ENCODE data around the gene PRSS53. TPM values are rescaled to one million over a fixed set of nuclear protein-coding genes. Genes with fewer than 3 reads are reported as not detected.
A peak's percentile ranks its signal among the peaks of the same experiment; 100 is the strongest.

Gene PRSS53
- total RNA-seq, 1 donor from 2014 or later = 20.4 TPM

- Mint-ChIP-seq H3K36me3 (ENCODE audit: unreplicated experiment) (no peaks in the 10 kb centered on the region), H3K4me3 (ENCODE audit: unreplicated experiment) (peak overlapping the region; percentile 90), H3K27me3 (ENCODE audit: unreplicated experiment) (peaks cover 9% of the 10 kb centered on the region), H3K4me1 (ENCODE audit: low read depth, unreplicated experiment) (peaks cover 8% of the 10 kb centered on the region), H3K9me3 (ENCODE audit: unreplicated experiment) (peaks cover 7% of the 10 kb centered on the region), H3K27ac (ENCODE audit: unreplicated experiment) (peak overlapping the region; percentile 33)
- TF ChIP-seq, protein P1, sequence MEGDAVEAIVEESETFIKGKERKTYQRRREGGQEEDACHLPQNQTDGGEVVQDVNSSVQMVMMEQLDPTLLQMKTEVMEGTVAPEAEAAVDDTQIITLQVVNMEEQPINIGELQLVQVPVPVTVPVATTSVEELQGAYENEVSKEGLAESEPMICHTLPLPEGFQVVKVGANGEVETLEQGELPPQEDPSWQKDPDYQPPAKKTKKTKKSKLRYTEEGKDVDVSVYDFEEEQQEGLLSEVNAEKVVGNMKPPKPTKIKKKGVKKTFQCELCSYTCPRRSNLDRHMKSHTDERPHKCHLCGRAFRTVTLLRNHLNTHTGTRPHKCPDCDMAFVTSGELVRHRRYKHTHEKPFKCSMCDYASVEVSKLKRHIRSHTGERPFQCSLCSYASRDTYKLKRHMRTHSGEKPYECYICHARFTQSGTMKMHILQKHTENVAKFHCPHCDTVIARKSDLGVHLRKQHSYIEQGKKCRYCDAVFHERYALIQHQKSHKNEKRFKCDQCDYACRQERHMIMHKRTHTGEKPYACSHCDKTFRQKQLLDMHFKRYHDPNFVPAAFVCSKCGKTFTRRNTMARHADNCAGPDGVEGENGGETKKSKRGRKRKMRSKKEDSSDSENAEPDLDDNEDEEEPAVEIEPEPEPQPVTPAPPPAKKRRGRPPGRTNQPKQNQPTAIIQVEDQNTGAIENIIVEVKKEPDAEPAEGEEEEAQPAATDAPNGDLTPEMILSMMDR (IDR thresholded peaks at IDR 0.05; ENCODE audit: partially characterized antibody, unreplicated experiment) = no peak
- DNase-seq = peak; percentile 91
These were observed 54.8 kb downstream of the PRSS53 start for GRCh38 chr16:31033709-31034492.

Other genes with a start within 250 kb of the PRSS53 start
- gene BCL7C, start 194.9 kb downstream of the PRSS53 start, total RNA-seq (ENCODE audit: unreplicated experiment) = 24.0 TPM
- 1.7 TPM for gene CTF1, start 192.3 kb downstream of the PRSS53 start, total RNA-seq (ENCODE audit: unreplicated experiment)
- 76.8 TPM for gene FBXL19, start 165.4 kb downstream of the PRSS53 start, total RNA-seq (ENCODE audit: unreplicated experiment)
- 5.1 TPM for gene ORAI3, start 139.9 kb downstream of the PRSS53 start, total RNA-seq (ENCODE audit: unreplicated experiment)
- gene SETD1A, start 131.2 kb downstream of the PRSS53 start, total RNA-seq (ENCODE audit: unreplicated experiment) = 24.3 TPM
- gene HSD3B7, start 103.7 kb downstream of the PRSS53 start, total RNA-seq (ENCODE audit: unreplicated experiment) = 2.0 TPM
- gene STX1B, start 78.3 kb downstream of the PRSS53 start, total RNA-seq (ENCODE audit: unreplicated experiment) = 51.6 TPM
- gene STX4, start 55.4 kb downstream of the PRSS53 start, total RNA-seq (ENCODE audit: unreplicated experiment) = 23.4 TPM
- gene ZNF668, start 14.7 kb downstream of the PRSS53 start, total RNA-seq (ENCODE audit: unreplicated experiment) = 15.5 TPM
- 33.1 TPM for gene ZNF646, start 14.5 kb downstream of the PRSS53 start, total RNA-seq (ENCODE audit: unreplicated experiment)
- 152 TPM for gene VKORC1, start 5.9 kb upstream of the PRSS53 start, total RNA-seq (ENCODE audit: unreplicated experiment)
- 62.4 TPM for gene BCKDK, start 19.4 kb upstream of the PRSS53 start, total RNA-seq (ENCODE audit: unreplicated experiment)
- 61.2 TPM for gene KAT8, start 28.7 kb upstream of the PRSS53 start, total RNA-seq (ENCODE audit: unreplicated experiment)
- gene PRSS8, start 46.8 kb upstream of the PRSS53 start, total RNA-seq (ENCODE audit: unreplicated experiment) = not detected
- gene PRSS36, start 61.1 kb upstream of the PRSS53 start, total RNA-seq (ENCODE audit: unreplicated experiment) = 0.61 TPM
- 473 TPM for gene FUS, start 91.2 kb upstream of the PRSS53 start, total RNA-seq (ENCODE audit: unreplicated experiment)
- gene PYCARD, start 113.8 kb upstream of the PRSS53 start, total RNA-seq (ENCODE audit: unreplicated experiment) = 0.71 TPM
- gene TRIM72, start 125.2 kb upstream of the PRSS53 start, total RNA-seq (ENCODE audit: unreplicated experiment) = 0.10 TPM
- not detected for gene PYDC1, start 128.2 kb upstream of the PRSS53 start, total RNA-seq (ENCODE audit: unreplicated experiment)
- not detected for gene ITGAM, start 171.0 kb upstream of the PRSS53 start, total RNA-seq (ENCODE audit: unreplicated experiment)

Measured in glutamatergic neuron (in vitro differentiated cells).